Measurements from ENCODE around the gene PTF1A.
"Not testable (repeated sequence)": the region's sequence is repeated elsewhere in the genome, so short reads cannot be mapped to it uniquely, and the experiment has no call there.

Gene PTF1A

GRCh38 chr10:23204773-23205172 is 12.7 kb downstream of the PTF1A start:
- no peak for DNase-seq

- DNase-seq = no peak
Observed at GRCh38 chr10:23205972-23206642, 14.0 kb downstream of the PTF1A start.

GRCh38 chr10:23217471-23217870 is 25.4 kb downstream of the PTF1A start:
- DNase-seq = no peak

GRCh38 chr10:23230582-23230981 is 38.5 kb downstream of the PTF1A start:
- no peak for DNase-seq

GRCh38 chr10:23238015-23238414 is 45.9 kb downstream of the PTF1A start:
- DNase-seq = no peak

GRCh38 chr10:23241779-23242178 is 49.7 kb downstream of the PTF1A start:
- not testable (repeated sequence) for DNase-seq
